Osteoblast (primary cell): ENCODE measurements around the gene SLC9B1. TPM values are rescaled to one million over a fixed set of nuclear protein-coding genes. Genes with fewer than 3 reads are reported as not detected.
A peak's percentile ranks its signal among the peaks of the same experiment; 100 is the strongest.

ENCODE experiments used
- DNase-seq: peaks from one replicate; pipeline ENCODE4 v3.0.0; 2011; ENCODE audit warnings: low spot score, mixed read lengths; ENCODE audit not compliant: insufficient read length; ENCODE audit errors: missing footprints
- H2AFZ ChIP-seq: 2 replicates; pipeline ENCODE4 v1.6.0; 2011; ENCODE audit warnings: mild to moderate bottlenecking, low read length
- H3K27ac ChIP-seq: 2 replicates; pipeline ENCODE4 v1.5.1; 2011; ENCODE audit warnings: mild to moderate bottlenecking, low read depth, low read length, moderate library complexity
- H3K27me3 ChIP-seq: 2 replicates; pipeline ENCODE4 v1.6.0; 2012; ENCODE audit warnings: mild to moderate bottlenecking, control low read depth, inconsistent platforms, low read length, moderate library complexity; ENCODE audit not compliant: insufficient read depth
- H3K36me3 ChIP-seq: 2 replicates; pipeline ENCODE4 v1.5.1; 2011; ENCODE audit warnings: mild to moderate bottlenecking, low read length, control low read depth, moderate library complexity; ENCODE audit not compliant: insufficient read depth
- H3K4me1 ChIP-seq: 2 replicates; pipeline ENCODE4 v1.5.1; 2011; ENCODE audit warnings: mild to moderate bottlenecking, low read length, control low read depth, moderate library complexity; ENCODE audit not compliant: insufficient read depth
- H3K4me2 ChIP-seq: 2 replicates; pipeline ENCODE4 v1.6.0; 2011; ENCODE audit warnings: mild to moderate bottlenecking, low read length; ENCODE audit not compliant: insufficient read depth
- H3K4me3 ChIP-seq: fragments of 200-600 bp; sonication (generic); 3 replicates; pipeline ENCODE4 v1.5.1; 2012; ENCODE audit warnings: mild to moderate bottlenecking, low read length, inconsistent platforms; ENCODE audit not compliant: insufficient read depth
- H3K79me2 ChIP-seq: 2 replicates; pipeline ENCODE4 v1.6.0; 2012; ENCODE audit warnings: mild to moderate bottlenecking, low read length, control low read depth, inconsistent platforms; ENCODE audit not compliant: insufficient read depth
- H3K9me3 ChIP-seq: 2 replicates; pipeline ENCODE4 v1.5.1; 2011; ENCODE audit warnings: low read depth, low read length, control low read depth
- H4K20me1 ChIP-seq: 2 replicates; pipeline ENCODE4 v1.6.0; 2012; ENCODE audit warnings: mild to moderate bottlenecking, low read length, control low read depth; ENCODE audit not compliant: insufficient read depth
- CTCF ChIP-seq: IDR thresholded peaks from 2 replicates; pipeline ENCODE4 v1.5.1; 2011; ENCODE audit warnings: mild to moderate bottlenecking, low read depth, low read length, moderate library complexity; ENCODE audit errors: extremely low read depth
- total RNA-seq: library from RNA; depleted of rRNA; stranded (reverse); fragments of >200 nt; gene quantifications from 2 replicates; pipeline ENCODE4 v1.2.3, GENCODE V29; 2012

SLC9B1 gene
- total RNA-seq, 1 donor = 0.72 TPM

DNA sequence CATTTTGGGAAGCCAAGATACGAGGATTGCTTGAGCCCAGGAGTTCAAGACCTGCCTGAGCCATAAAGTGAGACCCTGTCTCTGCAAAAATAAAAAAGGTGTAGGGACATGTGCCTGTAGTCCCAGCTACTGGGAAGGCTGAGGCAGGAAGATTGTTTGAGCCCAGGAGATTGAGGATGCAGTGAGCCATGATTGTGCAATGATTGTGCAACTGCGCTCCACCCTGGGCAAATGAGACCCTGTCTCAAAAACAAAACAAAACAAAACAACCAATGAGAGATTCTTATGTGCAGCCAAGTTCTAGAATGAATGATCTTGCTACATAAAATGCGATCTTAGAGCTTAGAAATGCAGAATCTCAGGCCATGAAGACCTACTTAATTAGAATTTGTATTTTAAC, 34.5 kb upstream of the SLC9B1 start:
- no peaks in the 10 kb centered on the region for H4K20me1 ChIP-seq
- peaks cover 4% of the 10 kb centered on the region for H3K4me1 ChIP-seq
- no peak overlapping the region for H3K4me3 ChIP-seq
- H3K79me2 ChIP-seq = no peaks in the 10 kb centered on the region
- no peaks in the 10 kb centered on the region for H3K9me3 ChIP-seq
- no peaks in the 10 kb centered on the region for H3K36me3 ChIP-seq
- no peak overlapping the region for H2AFZ ChIP-seq
- TF ChIP-seq CTCF = no peak
- no peaks in the 10 kb centered on the region for H3K27me3 ChIP-seq
- no peak overlapping the region for H3K27ac ChIP-seq
- no peak for DNase-seq
- no peak overlapping the region for H3K4me2 ChIP-seq

- Histone ChIP-seq H3K4me1 (peaks cover 4% of the 10 kb centered on the region), H3K4me3 (no peak overlapping the region), H3K9me3 (no peaks in the 10 kb centered on the region), H2AFZ (no peak overlapping the region), H3K4me2 (no peak overlapping the region), H3K27ac (no peak overlapping the region), H3K36me3 (no peaks in the 10 kb centered on the region), H3K79me2 (no peaks in the 10 kb centered on the region), H4K20me1 (no peaks in the 10 kb centered on the region), H3K27me3 (no peaks in the 10 kb centered on the region)
- DNase-seq = no peak
- no peak for TF ChIP-seq CTCF
Observed at GRCh38 chr4:103052779-103053178, 33.3 kb upstream of the SLC9B1 start.

DNA sequence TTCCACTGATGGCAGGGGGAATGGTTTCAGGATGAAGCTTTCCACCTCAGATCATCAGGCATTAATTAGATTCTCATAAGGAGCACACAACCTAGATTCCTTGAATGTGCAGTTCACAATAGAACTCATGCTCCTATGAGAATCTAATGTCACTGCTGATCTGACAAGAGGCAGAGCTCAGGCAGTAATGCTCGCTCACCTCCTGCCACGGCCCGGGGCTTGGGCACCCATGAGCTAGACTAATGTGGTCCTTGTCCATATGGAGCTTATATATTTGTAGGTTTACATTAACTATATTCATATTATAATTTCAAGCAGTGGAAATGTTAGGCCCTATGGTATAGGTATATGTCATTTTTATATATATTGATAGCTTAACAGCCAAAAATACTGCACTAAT, 32.6 kb upstream of the SLC9B1 start:
- Histone ChIP-seq H3K4me2 (no peak overlapping the region), H3K27ac (no peak overlapping the region), H3K9me3 (no peaks in the 10 kb centered on the region), H3K27me3 (no peaks in the 10 kb centered on the region), H3K4me3 (no peak overlapping the region), H2AFZ (no peak overlapping the region), H4K20me1 (no peaks in the 10 kb centered on the region), H3K79me2 (no peaks in the 10 kb centered on the region), H3K4me1 (peaks cover 4% of the 10 kb centered on the region), H3K36me3 (no peaks in the 10 kb centered on the region)
- TF ChIP-seq CTCF = no peak
- DNase-seq = no peak

- peak; percentile 27 for DNase-seq
- peaks cover 4% of the 10 kb centered on the region for H3K4me1 ChIP-seq
- no peaks in the 10 kb centered on the region for H3K79me2 ChIP-seq
- TF ChIP-seq CTCF = no peak
- H2AFZ ChIP-seq = peak overlapping the region; percentile 82
- H3K4me3 ChIP-seq = no peak overlapping the region
- no peaks in the 10 kb centered on the region for H3K27me3 ChIP-seq
- peak overlapping the region; percentile 67 for H3K4me2 ChIP-seq
- H3K27ac ChIP-seq = no peak overlapping the region
- H3K9me3 ChIP-seq = no peaks in the 10 kb centered on the region
- no peaks in the 10 kb centered on the region for H3K36me3 ChIP-seq
- no peaks in the 10 kb centered on the region for H4K20me1 ChIP-seq
Observed at GRCh38 chr4:103050736-103051436, 31.4 kb upstream of the SLC9B1 start.
